Activated CD4-positive, alpha-beta T cell treated with anti-CD3 and anti-CD28 coated beads, Interleukin-2, Interleukin-4, amounts not matched to agents 100 ng/mL and 50 ng/mL, durations not matched to agents 16 hours and 8 hours (primary cell): Measurements from ENCODE around the gene SURF1.
"Not testable (repeated sequence)": the region's sequence is repeated elsewhere in the genome, so short reads cannot be mapped to it uniquely, and the experiment has no call there.

Experiments used
- DNase-seq: peaks from one replicate; pipeline ENCODE4 v3.0.0-alpha.2; 2020; ENCODE audit warnings: low spot score

The SURF1 gene

DNA sequence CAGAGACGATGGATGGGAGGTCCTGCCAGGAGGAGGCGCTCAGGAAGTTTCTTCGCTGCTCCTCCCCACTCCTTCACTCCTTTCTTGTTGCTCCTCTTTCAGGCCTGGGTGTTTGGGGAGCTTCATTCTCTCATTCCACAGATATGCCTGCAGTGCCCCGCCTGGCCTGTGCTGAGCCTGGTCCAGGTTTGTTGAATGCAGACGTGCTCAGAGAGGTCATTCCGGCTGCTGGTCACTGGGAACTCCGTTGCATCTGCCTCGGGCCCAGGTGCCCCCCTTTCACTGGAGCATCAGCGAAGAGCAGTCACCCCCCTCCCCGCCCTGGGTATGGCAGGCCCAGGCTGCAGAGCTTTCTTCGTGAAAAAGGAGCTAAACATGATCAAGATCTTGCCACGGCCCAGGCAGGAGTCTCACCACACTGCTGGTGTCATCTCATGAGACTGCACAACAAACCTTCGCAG is 35.8 kb downstream of the SURF1 start:
- no peak for DNase-seq

GRCh38 chr9:133317551-133317950 is 38.7 kb downstream of the SURF1 start:
- not testable (repeated sequence) for DNase-seq

DNA sequence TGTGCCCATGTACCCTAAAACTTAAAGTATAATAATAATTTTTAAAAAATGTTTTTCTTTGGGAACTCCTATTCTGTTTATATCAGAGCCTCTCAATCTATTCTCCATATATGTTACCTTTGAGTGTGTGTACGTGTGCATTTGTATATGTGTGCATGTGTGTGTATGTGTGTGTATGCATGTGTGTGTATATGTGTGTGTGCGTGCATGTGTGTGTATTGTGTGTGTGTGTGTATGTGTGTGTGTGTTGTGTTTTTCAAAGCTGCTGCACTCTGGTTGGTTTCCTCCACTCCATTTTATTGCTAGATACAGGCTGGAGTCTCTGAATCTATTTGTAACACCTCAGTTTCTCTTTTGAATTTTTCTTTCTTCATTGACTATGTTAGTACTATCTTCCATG is 40.3 kb downstream of the SURF1 start:
- no peak for DNase-seq

DNA sequence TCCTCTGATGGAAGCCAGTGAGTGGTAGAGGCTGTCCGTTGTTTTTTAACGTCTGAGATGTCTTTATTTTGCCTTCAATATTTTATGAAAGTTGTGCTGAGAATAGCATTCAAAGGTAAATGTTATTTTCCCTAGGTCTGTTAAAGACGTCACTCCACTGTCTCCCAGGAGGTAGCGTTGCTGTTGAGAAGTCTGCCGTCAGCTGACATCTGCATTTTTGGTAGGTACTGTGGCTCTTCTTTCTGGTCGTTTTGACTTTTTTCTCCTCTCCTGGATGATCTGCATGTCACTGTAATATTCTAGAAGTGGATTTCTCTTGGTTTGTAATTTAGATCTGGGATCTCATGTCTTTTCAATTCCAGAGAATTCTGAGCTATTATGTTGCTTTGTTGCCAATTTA is 46.7 kb downstream of the SURF1 start:
- no peak for DNase-seq

DNA sequence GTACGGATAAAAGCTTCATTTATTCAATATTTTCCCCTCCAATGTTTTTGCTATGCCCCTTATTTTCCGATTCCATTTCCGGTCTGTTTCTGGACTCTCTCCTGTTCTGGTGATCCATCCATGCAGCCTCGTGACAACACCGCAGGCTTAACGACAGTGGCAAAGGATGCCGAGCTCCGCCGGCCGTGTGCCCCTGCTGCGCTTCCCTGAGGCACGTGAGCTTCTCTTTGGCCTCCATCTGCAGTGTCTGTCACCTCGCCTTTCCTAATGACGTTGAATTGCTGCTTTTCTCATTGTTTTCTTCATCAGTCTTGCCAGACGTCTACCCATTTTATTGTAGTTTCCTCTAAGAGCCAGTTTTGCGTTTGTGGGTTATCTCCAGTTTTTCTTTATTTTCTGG is 49.0 kb downstream of the SURF1 start:
- DNase-seq: no peak

DNA sequence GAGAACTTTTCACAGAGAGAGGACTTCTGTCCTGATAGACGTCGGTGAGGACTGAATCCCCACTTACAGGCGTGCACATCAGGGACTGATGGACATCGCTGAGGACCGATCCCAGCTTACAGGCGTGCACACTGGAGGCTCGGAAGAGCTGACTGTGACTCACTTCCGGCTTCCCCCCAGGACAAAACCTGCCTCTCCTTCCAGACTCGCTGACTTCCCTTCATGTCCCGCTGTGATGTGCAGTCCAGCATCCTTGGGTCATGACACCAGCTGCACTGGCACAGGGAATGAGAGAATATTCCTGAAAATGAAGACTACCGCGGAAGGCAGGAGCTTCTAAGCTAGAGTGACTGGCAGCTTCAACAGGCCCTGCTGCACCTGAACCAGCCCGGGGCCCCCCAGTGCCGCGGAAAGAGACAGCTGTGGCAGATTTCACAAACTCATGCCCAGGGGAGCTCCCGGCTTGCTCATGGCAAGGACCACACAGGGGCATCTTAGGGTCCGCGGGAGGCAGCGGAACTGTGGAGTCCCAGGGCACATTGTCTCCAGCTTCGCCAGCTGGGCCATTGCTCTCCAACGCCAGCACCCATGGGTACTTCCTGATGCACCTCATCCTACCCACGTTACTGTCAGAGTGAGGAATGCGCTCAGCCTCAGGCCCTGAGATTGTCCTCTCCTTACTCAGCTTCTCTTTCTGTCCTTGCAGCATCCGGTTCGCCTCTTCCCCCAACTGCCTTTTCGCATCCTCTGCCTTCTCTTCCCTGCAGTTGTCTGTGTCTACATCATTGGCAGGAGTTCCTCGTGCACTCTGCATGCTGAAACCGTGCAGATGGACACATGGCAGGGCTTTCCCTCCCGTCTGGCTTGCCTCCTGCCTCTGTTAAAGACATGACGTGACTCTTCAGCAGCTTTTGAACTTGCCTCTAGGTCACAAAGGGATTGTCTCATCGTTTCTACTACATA is 49.8 kb downstream of the SURF1 start:
- DNase-seq: no peak

GRCh38 chr9:133305731-133306130 is 50.6 kb downstream of the SURF1 start:
- DNase-seq: no peak

- no peak for DNase-seq
Measured at GRCh38 chr9:133304477-133305377, 51.6 kb downstream of the SURF1 start.

GRCh38 chr9:133304158-133304470 is 52.2 kb downstream of the SURF1 start:
- no peak for DNase-seq

DNA sequence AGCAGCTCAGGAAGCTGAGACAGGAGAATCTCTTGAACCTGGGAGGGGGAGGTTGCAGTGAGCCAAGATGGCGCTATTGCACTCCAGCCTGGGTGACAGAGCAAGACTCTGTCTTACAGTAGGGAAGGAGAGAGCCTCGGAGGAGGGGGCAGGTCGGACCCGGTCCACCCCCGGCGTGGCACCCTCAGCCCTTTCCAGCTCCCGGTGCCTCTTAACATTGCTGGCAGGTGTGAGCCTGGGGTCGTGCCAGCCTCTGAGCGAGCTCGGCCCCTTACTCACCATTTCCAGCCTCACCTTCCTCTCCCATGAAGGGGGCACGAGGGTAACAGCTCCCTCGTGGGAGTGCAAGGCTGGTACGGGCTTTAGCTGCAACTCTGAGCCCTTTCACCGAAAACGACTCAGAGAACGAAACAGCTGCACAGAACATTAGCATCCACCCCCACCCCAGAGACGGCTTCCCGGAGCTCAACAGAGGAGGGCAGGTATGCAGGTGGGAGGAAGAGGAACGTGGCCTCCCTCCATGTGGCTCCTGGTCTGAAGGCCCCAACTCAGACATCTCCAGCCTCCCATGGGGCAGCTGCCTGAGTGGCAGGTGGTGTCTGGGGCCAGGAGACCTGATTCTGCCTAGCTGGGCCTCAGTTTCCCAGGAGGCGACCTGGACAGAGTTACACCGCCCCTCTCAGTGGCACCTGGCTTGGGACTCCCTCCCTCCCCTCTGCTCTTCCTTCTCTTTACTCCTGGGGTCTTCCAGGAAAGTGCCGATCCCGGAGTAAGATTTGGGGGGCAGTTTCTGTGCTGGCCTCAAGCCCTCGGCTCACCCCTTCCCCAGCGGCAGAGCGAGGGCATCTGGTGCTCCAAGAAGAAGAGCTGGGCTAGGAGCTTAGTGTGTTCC is 52.8 kb downstream of the SURF1 start:
- no peak for DNase-seq
